ENCODE data around the gene FAM187B. TPM values are rescaled to one million over a fixed set of nuclear protein-coding genes. Genes with fewer than 3 reads are reported as not detected.
"Not testable (repeated sequence)": the region's sequence is repeated elsewhere in the genome, so short reads cannot be mapped to it uniquely, and the experiment has no call there.

FAM187B gene
- total and polyA plus RNA-seq, 4 experiments from 2014 or later, result not detected

- no peaks in the 10 kb centered on the region for H3K36me3 Mint-ChIP-seq
- no peak for DNase-seq
Observed at GRCh38 chr19:35223862-35224505, 4.6 kb downstream of the FAM187B start.

GRCh38 chr19:35223084-35223790 is 5.3 kb downstream of the FAM187B start:
- ChIA-PET CTCF (ENCODE audit: partially characterized antibody) (interaction anchor here (1.4 to 2.2 kb wide), 2 partner anchors 12 to 18 kb away, joined by 3 to 15 read pairs; no protein-coding TSS in a partner anchor), POLR2A (ENCODE audit: partially characterized antibody) (interaction anchor here (1.0 to 6.7 kb wide), 6 partner anchors 9 to 70 kb away, joined by 3 to 40 read pairs (median 6); no protein-coding TSS in a partner anchor)
- intact Hi-C loops (cut with micrococcal nuclease), result no loop called here
- no peaks in the 10 kb centered on the region for H3K27me3 Mint-ChIP-seq
- H3K4me3 ChIP-seq (ENCODE audit: low read length in 2 of 2), result no peak overlapping the region
- H3K4me3 Mint-ChIP-seq, result no peak overlapping the region
- H3K4me1 ChIP-seq (ENCODE audit: insufficient read depth, low read length), result peaks cover 48% of the 10 kb centered on the region
- no peaks in the 10 kb centered on the region for H3K36me3 Mint-ChIP-seq
- H3K9me3 Mint-ChIP-seq, result peaks cover 0 to 7% (median 2%) of the 10 kb centered on the region in 8 donors
- no peaks in the 10 kb centered on the region for H3K27me3 ChIP-seq (ENCODE audit: insufficient read depth, low read length)
- H3K27ac Mint-ChIP-seq, result peak overlapping the region in 5 of 7 donors; percentile 13 to 86 (median 67)
- DNase-seq, result no peak
- H3K4me1 Mint-ChIP-seq, result peaks cover 9 to 50% (median 31%) of the 10 kb centered on the region in 4 donors
- H3K9me3 ChIP-seq (ENCODE audit: control insufficient read depth in 1 of 2, low read length in 2 of 2), result no peaks in the 10 kb centered on the region
- H3K27ac ChIP-seq (ENCODE audit: low read depth, low read length), result no peak overlapping the region
- H3K36me3 ChIP-seq (ENCODE audit: insufficient read depth, low read length), result no peaks in the 10 kb centered on the region

More at GRCh38 chr19:35223862-35224505, 4.6 kb downstream of the FAM187B start:
- Histone ChIP-seq H3K27me3 (ENCODE audit: insufficient read depth, low read length) (no peaks in the 10 kb centered on the region), H3K4me1 (ENCODE audit: insufficient read depth, low read length) (peaks cover 48% of the 10 kb centered on the region), H3K4me3 (ENCODE audit: low read length in 2 of 2) (no peak overlapping the region), H3K36me3 (ENCODE audit: insufficient read depth, low read length) (no peaks in the 10 kb centered on the region), H3K9me3 (ENCODE audit: control insufficient read depth in 1 of 2, low read length in 2 of 2) (no peaks in the 10 kb centered on the region), H3K27ac (ENCODE audit: low read depth, low read length) (no peak overlapping the region)
- Mint-ChIP-seq H3K4me1 (peaks cover 9 to 50% (median 31%) of the 10 kb centered on the region in 4 donors), H3K27ac (peak overlapping the region in 3 of 7 donors; percentile 41 to 71 (median 56)), H3K27me3 (no peaks in the 10 kb centered on the region), H3K4me3 (no peak overlapping the region), H3K9me3 (peaks cover 0 to 5% (median under 1%) of the 10 kb centered on the region in 8 donors)
- ChIA-PET CTCF (ENCODE audit: partially characterized antibody) (interaction anchor here (2.2 kb wide), 1 partner anchor 11 kb away, joined by 15 read pairs; no protein-coding TSS in a partner anchor), POLR2A (ENCODE audit: partially characterized antibody) (interaction anchor here (1.0 to 6.7 kb wide), 6 partner anchors 8 to 71 kb away, joined by 3 to 40 read pairs (median 6); no protein-coding TSS in a partner anchor)
- intact Hi-C loops (cut with micrococcal nuclease), result no loop called here

- no peak for DNase-seq
Observed at GRCh38 chr19:35222373-35223015, 6.0 kb downstream of the FAM187B start.

GRCh38 chr19:35220973-35221590 is 7.5 kb downstream of the FAM187B start:
- Mint-ChIP-seq H3K27ac (peak overlapping the region; percentile 38 to 81 (median 64)), H3K4me3 (peak overlapping the region in 4 of 8 donors; percentile 35 to 56 (median 42)), H3K4me1 (peaks cover 13 to 59% (median 41%) of the 10 kb centered on the region in 4 donors), H3K9me3 (peaks cover 0 to 14% (median 4%) of the 10 kb centered on the region in 8 donors)
- H3K36me3 ChIP-seq (ENCODE audit: insufficient read depth, low read length); H3K4me3 ChIP-seq (ENCODE audit: low read length in 2 of 2); DNase-seq; intact Hi-C loops (cut with micrococcal nuclease); H3K27me3 Mint-ChIP-seq; H3K27me3 ChIP-seq (ENCODE audit: insufficient read depth, low read length); H3K36me3 Mint-ChIP-seq; H3K27ac ChIP-seq (ENCODE audit: low read depth, low read length); H3K9me3 ChIP-seq (ENCODE audit: control insufficient read depth in 1 of 2, low read length in 2 of 2): not testable (repeated sequence)
- CTCF ChIA-PET (ENCODE audit: partially characterized antibody), result interaction anchor here (1.1 to 1.5 kb wide), 2 partner anchors 67 to 79 kb away, joined by 3 to 4 read pairs; partner anchors contain the start of gene FXYD5
- POLR2A ChIA-PET (ENCODE audit: partially characterized antibody), result interaction anchor here (0.9 to 6.7 kb wide), 5 partner anchors 9 to 27 kb away, joined by 3 to 40 read pairs (median 5); no protein-coding TSS in a partner anchor
- peaks cover 63% of the 10 kb centered on the region for H3K4me1 ChIP-seq (ENCODE audit: insufficient read depth, low read length)

More at GRCh38 chr19:35222373-35223015, 6.0 kb downstream of the FAM187B start:
- no peak overlapping the region for H3K27ac ChIP-seq (ENCODE audit: low read depth, low read length)
- H3K4me3 Mint-ChIP-seq, result no peak overlapping the region
- peaks cover 49% of the 10 kb centered on the region for H3K4me1 ChIP-seq (ENCODE audit: insufficient read depth, low read length)
- H3K27me3 Mint-ChIP-seq, result no peaks in the 10 kb centered on the region
- no peak overlapping the region for H3K4me3 ChIP-seq (ENCODE audit: low read length in 2 of 2)
- H3K27ac Mint-ChIP-seq, result peak overlapping the region in 4 of 7 donors; percentile 18 to 81 (median 58)
- peaks cover 9 to 50% (median 32%) of the 10 kb centered on the region in 4 donors for H3K4me1 Mint-ChIP-seq
- ChIA-PET POLR2A (ENCODE audit: partially characterized antibody) (interaction anchor here (1.3 to 6.7 kb wide), 5 partner anchors 8 to 25 kb away, joined by 4 to 40 read pairs (median 8); no protein-coding TSS in a partner anchor), CTCF (ENCODE audit: partially characterized antibody) (interaction anchor here (1.4 to 2.2 kb wide), 2 partner anchors 13 to 19 kb away, joined by 3 to 15 read pairs; no protein-coding TSS in a partner anchor)
- no peaks in the 10 kb centered on the region for H3K27me3 ChIP-seq (ENCODE audit: insufficient read depth, low read length)
- H3K9me3 ChIP-seq (ENCODE audit: control insufficient read depth in 1 of 2, low read length in 2 of 2), result no peaks in the 10 kb centered on the region
- intact Hi-C loops (cut with micrococcal nuclease), result no loop called here
- peaks cover 0 to 11% (median 3%) of the 10 kb centered on the region in 8 donors for H3K9me3 Mint-ChIP-seq
- H3K36me3 ChIP-seq (ENCODE audit: insufficient read depth, low read length), result no peaks in the 10 kb centered on the region
- H3K36me3 Mint-ChIP-seq, result no peaks in the 10 kb centered on the region

- H3K4me1 Mint-ChIP-seq, result peaks cover 13 to 59% (median 40%) of the 10 kb centered on the region in 4 donors
- no peaks in the 10 kb centered on the region for H3K9me3 ChIP-seq (ENCODE audit: control insufficient read depth in 1 of 2, low read length in 2 of 2)
- peaks cover 68% of the 10 kb centered on the region for H3K4me1 ChIP-seq (ENCODE audit: insufficient read depth, low read length)
- H3K36me3 ChIP-seq (ENCODE audit: insufficient read depth, low read length), result no peaks in the 10 kb centered on the region
- peak overlapping the region in 5 of 8 donors; percentile 35 to 56 (median 42) for H3K4me3 Mint-ChIP-seq
- H3K9me3 Mint-ChIP-seq, result peaks cover 0 to 14% (median 4%) of the 10 kb centered on the region in 8 donors
- H3K27ac ChIP-seq (ENCODE audit: low read depth, low read length), result no peak overlapping the region
- no peaks in the 10 kb centered on the region for H3K27me3 ChIP-seq (ENCODE audit: insufficient read depth, low read length)
- H3K36me3 Mint-ChIP-seq, result no peaks in the 10 kb centered on the region
- intact Hi-C loops (cut with micrococcal nuclease), result no loop called here
- DNase-seq, result no peak
- H3K4me3 ChIP-seq (ENCODE audit: low read length in 2 of 2), result no peak overlapping the region
- peak overlapping the region; percentile 38 to 81 (median 64) for H3K27ac Mint-ChIP-seq
- H3K27me3 Mint-ChIP-seq, result no peaks in the 10 kb centered on the region
- CTCF ChIA-PET (ENCODE audit: partially characterized antibody), result interaction anchor here (1.1 to 1.5 kb wide), 3 partner anchors 67 to 78 kb away, joined by 3 to 4 read pairs (median 3); partner anchors contain the start of gene FXYD5
- POLR2A ChIA-PET (ENCODE audit: partially characterized antibody), result interaction anchor here (0.9 to 6.7 kb wide), 6 partner anchors 9 to 26 kb away, joined by 3 to 40 read pairs (median 5); no protein-coding TSS in a partner anchor
Observed at GRCh38 chr19:35220315-35220921, 8.1 kb downstream of the FAM187B start.

- DNase-seq, result no peak
- CTCF ChIA-PET (ENCODE audit: partially characterized antibody), result interaction anchor here (1.4 to 2.0 kb wide), 3 partner anchors 21 to 78 kb away, joined by 3 to 7 read pairs (median 5); no protein-coding TSS in a partner anchor
- Histone ChIP-seq H3K9me3 (ENCODE audit: control insufficient read depth in 1 of 2, low read length in 2 of 2) (no peaks in the 10 kb centered on the region), H3K36me3 (ENCODE audit: insufficient read depth, low read length) (no peaks in the 10 kb centered on the region), H3K27ac (ENCODE audit: low read depth, low read length) (no peak overlapping the region), H3K4me1 (ENCODE audit: insufficient read depth, low read length) (peaks cover 72% of the 10 kb centered on the region), H3K27me3 (ENCODE audit: insufficient read depth, low read length) (no peaks in the 10 kb centered on the region), H3K4me3 (ENCODE audit: low read length in 2 of 2) (no peak overlapping the region)
- H3K27me3 Mint-ChIP-seq, result no peaks in the 10 kb centered on the region
- peaks cover 0 to under 1% of the 10 kb centered on the region in 2 donors for H3K36me3 Mint-ChIP-seq
- POLR2A ChIA-PET (ENCODE audit: partially characterized antibody), result no interaction called here
- peak overlapping the region in 1 of 8 donors; percentile 1 for H3K4me3 Mint-ChIP-seq
- peaks cover 0 to 14% (median 4%) of the 10 kb centered on the region in 8 donors for H3K9me3 Mint-ChIP-seq
- H3K4me1 Mint-ChIP-seq, result peaks cover 25 to 64% (median 49%) of the 10 kb centered on the region in 4 donors
- intact Hi-C loops (cut with micrococcal nuclease), result loop anchor here (10.0 kb wide), 1 partner anchor 246 kb away; no protein-coding TSS in a partner anchor
- H3K27ac Mint-ChIP-seq, result peak overlapping the region in 2 of 7 donors; percentile 25 to 88
Observed at GRCh38 chr19:35219008-35219407, 9.5 kb downstream of the FAM187B start.
